Vagina (tissue), 2 donors: Measurements from ENCODE around the gene PFDN1.
A peak's percentile ranks its signal among the peaks of the same experiment; 100 is the strongest.

Experiments
- CTCF ChIP-seq, 3 experiments: fragments of 450-650 bp in 2 of 3; fragments of 200-600 bp in 1 of 3; sonication (generic) in 1 of 3; IDR thresholded peaks; one replicate each; pipeline ENCODE4 v1.5.1; 2017 to 2019; ENCODE audit warnings: antibody characterized with exemption in 3 of 3, mild to moderate bottlenecking in 2 of 3, moderate library complexity in 2 of 3
- POLR2AphosphoS5 ChIP-seq, 2 donors: sonication (generic); formaldehyde crosslinking; IDR thresholded peaks; one replicate each; pipeline ENCODE4 v1.9.0; 2017; ENCODE audit warnings: antibody characterized with exemption in 2 of 2, mild to moderate bottlenecking in 2 of 2, low read depth in 1 of 2; ENCODE audit not compliant: insufficient read depth in 1 of 2

DNA sequence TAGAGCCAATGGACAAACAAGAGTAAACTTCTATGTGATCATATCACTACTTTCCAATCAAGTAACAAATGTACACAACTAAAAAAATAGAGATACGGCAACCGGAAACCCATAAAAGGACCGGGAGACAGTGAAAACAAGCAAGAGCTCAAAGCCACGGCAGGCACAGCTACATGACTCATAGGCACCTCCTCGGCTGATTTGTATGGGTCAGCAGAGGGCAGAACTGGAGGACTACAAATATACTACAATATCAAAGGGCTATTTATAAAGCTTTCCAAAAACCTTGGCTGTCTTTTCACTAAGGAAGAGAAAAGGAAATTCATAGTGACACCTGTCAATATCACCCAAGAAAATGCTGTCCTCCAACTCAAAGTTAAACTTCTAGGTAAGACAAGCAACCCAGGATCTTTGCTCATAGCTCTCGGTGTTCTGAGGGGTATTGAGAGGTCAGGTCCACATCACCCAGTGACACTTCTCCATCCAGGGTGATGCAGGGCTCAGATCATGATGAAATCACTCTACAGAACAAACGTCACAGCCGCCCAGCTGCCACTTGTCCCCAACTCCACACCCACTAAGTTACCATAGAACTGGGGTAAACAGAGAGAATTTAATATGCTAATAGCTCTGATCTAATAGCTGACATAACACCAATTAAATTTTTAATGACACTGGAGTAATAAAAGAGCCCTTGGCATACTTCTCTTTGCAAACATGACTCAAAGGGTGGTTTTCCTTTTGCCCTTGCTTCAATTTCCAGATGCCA lies 41.3 kb downstream of the PFDN1 start:
- TF ChIP-seq CTCF (IDR thresholded peaks at IDR 0.05) (no peak), POLR2AphosphoS5 (IDR thresholded peaks at IDR 0.05; ENCODE audit: insufficient read depth in 1 of 2, low read depth in 1 of 2) (peak in 1 of 2 donors; percentile 83)
